Measurements from ENCODE around the gene HYI.
"Not testable (repeated sequence)": the region's sequence is repeated elsewhere in the genome, so short reads cannot be mapped to it uniquely, and the experiment has no call there.

HYI gene, protein sequence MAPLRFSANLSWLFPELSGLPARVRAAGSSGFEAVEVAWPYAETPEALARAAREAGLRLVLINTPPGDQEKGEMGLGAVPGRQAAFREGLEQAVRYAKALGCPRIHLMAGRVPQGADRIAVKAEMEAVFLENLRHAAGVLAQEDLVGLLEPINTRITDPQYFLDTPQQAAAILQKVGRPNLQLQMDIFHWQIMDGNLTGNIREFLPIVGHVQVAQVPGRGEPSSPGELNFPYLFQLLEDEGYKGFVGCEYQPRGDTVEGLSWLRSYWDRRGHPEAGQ

DNA sequence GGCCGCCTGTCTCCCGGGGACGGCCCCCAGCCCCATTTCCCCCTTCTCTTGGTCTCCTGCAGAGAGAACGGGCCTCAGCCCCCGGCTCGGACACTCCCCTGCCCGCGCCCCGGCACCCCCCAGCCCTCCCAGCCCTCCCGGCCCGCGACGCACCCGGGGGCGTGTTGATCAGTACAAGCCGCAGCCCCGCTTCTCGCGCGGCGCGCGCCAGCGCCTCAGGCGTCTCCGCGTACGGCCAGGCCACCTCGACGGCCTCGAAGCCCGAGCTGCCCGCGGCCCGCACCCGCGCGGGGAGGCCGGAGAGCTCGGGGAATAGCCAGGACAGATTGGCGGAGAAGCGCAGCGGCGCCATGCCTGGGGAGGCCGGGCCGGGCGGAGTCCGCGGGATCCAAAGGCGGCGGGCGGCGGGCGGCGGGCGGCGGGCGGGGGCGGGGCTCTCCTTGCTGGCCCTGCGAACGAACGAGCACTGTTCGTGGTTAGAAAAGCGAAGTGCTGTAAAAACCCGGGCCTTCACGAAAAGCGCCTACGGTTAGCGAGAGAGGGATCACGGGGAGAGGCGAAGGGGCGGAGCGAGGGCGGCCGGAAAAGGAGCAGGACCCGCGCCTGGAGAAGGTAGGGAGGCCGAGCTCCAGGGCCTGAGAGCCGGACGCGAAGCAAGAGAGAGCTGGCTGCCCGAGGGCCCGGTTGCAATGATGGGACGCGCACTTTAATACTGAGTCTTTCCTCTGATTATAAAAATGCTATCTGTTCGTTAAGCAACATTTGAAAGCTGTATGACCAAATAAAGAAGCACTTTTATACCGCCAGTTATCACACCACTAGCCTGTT, at the start of gene HYI:
HYI (minus strand) TSS at position 490 of the 828 bp plus-strand sequence; CDS start at position 352, 138 bp downstream.
- H3K27me3 ChIP-seq (ENCODE audit: low read length) = no peaks in the 10 kb centered on the region
- H3K4me3 ChIP-seq (ENCODE audit: insufficient read depth, low read length, poor library complexity, severe bottlenecking) = peak within 1 kb of the TSS; percentile 41
- peak within 1 kb of the TSS; percentile 45 for H3K4me2 ChIP-seq (ENCODE audit: low read depth, low read length, poor library complexity, severe bottlenecking)
- no peaks in the 10 kb centered on the region for H3K9me3 ChIP-seq (ENCODE audit: insufficient read depth, low read length)
- no peaks in the 10 kb centered on the region for H3F3A ChIP-seq (ENCODE audit: insufficient read depth)
- H4K20me1 ChIP-seq (ENCODE audit: low read depth, low read length) = no peaks in the 10 kb centered on the region
- H3K79me2 ChIP-seq (ENCODE audit: insufficient read depth, low read length) = no peaks in the 10 kb centered on the region
- no peaks in the 10 kb centered on the region for H3K36me3 ChIP-seq (ENCODE audit: low read length)
- TF ChIP-seq EZH2phosphoT487 (conservative IDR thresholded peaks at IDR 0.05; ENCODE audit: low read length) = no peak
- TF ChIP-seq, protein P1, sequence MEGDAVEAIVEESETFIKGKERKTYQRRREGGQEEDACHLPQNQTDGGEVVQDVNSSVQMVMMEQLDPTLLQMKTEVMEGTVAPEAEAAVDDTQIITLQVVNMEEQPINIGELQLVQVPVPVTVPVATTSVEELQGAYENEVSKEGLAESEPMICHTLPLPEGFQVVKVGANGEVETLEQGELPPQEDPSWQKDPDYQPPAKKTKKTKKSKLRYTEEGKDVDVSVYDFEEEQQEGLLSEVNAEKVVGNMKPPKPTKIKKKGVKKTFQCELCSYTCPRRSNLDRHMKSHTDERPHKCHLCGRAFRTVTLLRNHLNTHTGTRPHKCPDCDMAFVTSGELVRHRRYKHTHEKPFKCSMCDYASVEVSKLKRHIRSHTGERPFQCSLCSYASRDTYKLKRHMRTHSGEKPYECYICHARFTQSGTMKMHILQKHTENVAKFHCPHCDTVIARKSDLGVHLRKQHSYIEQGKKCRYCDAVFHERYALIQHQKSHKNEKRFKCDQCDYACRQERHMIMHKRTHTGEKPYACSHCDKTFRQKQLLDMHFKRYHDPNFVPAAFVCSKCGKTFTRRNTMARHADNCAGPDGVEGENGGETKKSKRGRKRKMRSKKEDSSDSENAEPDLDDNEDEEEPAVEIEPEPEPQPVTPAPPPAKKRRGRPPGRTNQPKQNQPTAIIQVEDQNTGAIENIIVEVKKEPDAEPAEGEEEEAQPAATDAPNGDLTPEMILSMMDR (IDR thresholded peaks at IDR 0.05; ENCODE audit: insufficient read depth, low read length, poor library complexity, severe bottlenecking) = no peak
- H2AFZ ChIP-seq (ENCODE audit: low read depth, low read length, severe bottlenecking) = peak within 1 kb of the TSS; percentile 37
- H3K9me2 ChIP-seq (replicated peaks; ENCODE audit: insufficient read depth, low read length) = no peaks in the 10 kb centered on the region
- H3K9ac ChIP-seq (ENCODE audit: low read length) = peak within 1 kb of the TSS; percentile 19; the same call in 1 of the 2 replicates
- H3K27ac ChIP-seq (ENCODE audit: low read depth, low read length) = no peak within 1 kb of the TSS

DNA sequence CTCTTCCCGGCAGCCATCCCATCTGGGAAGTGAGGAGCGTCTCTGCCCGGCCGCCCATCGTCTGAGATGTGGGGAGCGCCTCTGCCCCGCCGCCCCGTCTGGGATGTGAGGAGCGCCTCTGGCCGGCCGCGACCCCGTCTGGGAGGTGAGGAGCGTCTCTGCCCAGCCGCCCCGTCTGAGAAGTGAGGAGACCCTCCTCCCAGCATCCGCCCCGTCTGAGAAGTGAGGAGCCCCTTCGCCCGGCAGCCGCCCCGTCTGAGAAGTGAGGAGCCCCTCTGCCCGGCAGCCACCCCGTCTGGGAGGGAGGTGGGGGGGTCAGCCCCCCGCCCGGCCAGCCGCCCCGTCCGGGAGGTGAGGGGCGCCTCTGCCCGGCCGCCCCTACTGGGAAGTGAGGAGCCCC, 48.1 kb upstream of the HYI start:
- not testable (repeated sequence) for H3K27ac ChIP-seq (ENCODE audit: low read depth, low read length); H3K79me2 ChIP-seq (ENCODE audit: insufficient read depth, low read length); H3K4me3 ChIP-seq (ENCODE audit: insufficient read depth, low read length, poor library complexity, severe bottlenecking); H4K20me1 ChIP-seq (ENCODE audit: low read depth, low read length); H3K9ac ChIP-seq (ENCODE audit: low read length); H3K9me2 ChIP-seq (replicated peaks; ENCODE audit: insufficient read depth, low read length); H3F3A ChIP-seq (ENCODE audit: insufficient read depth); H3K27me3 ChIP-seq (ENCODE audit: low read length); H3K4me2 ChIP-seq (ENCODE audit: low read depth, low read length, poor library complexity, severe bottlenecking); H2AFZ ChIP-seq (ENCODE audit: low read depth, low read length, severe bottlenecking); H3K9me3 ChIP-seq (ENCODE audit: insufficient read depth, low read length); H3K36me3 ChIP-seq (ENCODE audit: low read length)

DNA sequence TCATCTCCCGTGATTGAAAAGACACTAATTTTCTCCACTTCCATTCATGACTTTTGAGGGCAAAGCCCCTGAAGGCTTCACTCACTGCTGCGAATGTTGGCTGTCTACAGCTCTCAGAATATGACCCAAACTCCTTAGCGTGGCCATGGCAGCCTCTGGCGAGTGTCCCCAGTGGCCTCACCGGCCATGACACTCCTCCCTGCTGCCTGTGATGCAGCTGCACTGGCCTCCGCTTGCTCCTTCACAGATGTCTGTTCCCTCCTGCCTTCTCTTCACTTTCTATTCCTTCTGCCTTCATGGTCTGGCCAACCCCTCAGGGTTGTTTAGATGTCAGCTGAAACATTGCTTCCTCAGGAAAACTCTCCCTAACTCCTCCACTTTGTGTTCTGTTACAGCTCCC, 46.2 kb upstream of the HYI start:
- Histone ChIP-seq H4K20me1 (ENCODE audit: low read depth, low read length) (no peaks in the 10 kb centered on the region), H3F3A (ENCODE audit: insufficient read depth) (no peaks in the 10 kb centered on the region)

More for the DNA sequence above, 46.2 kb upstream of the HYI start:
- Histone ChIP-seq H3K4me2 (ENCODE audit: low read depth, low read length, poor library complexity, severe bottlenecking) (no peak overlapping the region), H2AFZ (ENCODE audit: low read depth, low read length, severe bottlenecking) (no peak overlapping the region), H3K36me3 (ENCODE audit: low read length) (no peaks in the 10 kb centered on the region), H3K9me2 (replicated peaks; ENCODE audit: insufficient read depth, low read length) (no peaks in the 10 kb centered on the region), H3K9ac (ENCODE audit: low read length) (no peak overlapping the region), H3K4me3 (ENCODE audit: insufficient read depth, low read length, poor library complexity, severe bottlenecking) (no peak overlapping the region), H3K79me2 (ENCODE audit: insufficient read depth, low read length) (no peaks in the 10 kb centered on the region), H3K9me3 (ENCODE audit: insufficient read depth, low read length) (no peaks in the 10 kb centered on the region), H3K27me3 (ENCODE audit: low read length) (no peaks in the 10 kb centered on the region), H3K27ac (ENCODE audit: low read depth, low read length) (no peak overlapping the region)
- TF ChIP-seq, protein P1 (IDR thresholded peaks at IDR 0.05; ENCODE audit: insufficient read depth, low read length, poor library complexity, severe bottlenecking) = no peak
- TF ChIP-seq EZH2phosphoT487 (conservative IDR thresholded peaks at IDR 0.05; ENCODE audit: low read length) = no peak
